Tibial nerve (tissue), 4 donors: ENCODE measurements around the gene C18orf54. TPM values are rescaled to one million over a fixed set of nuclear protein-coding genes. Genes with fewer than 3 reads are reported as not detected.
"Not testable (repeated sequence)": the region's sequence is repeated elsewhere in the genome, so short reads cannot be mapped to it uniquely, and the experiment has no call there.

Experiments
- DNase-seq, 2 donors: peaks; one replicate each; pipeline ENCODE4 v3.0.0-alpha.2; 2019; ENCODE audit warnings: low spot score in 2 of 2
- H3K27ac ChIP-seq, 4 donors: fragments of 200-600 bp; sonication (generic) in 3 of 4; one replicate each; pipeline ENCODE4 v1.5.1; 2017 to 2019; ENCODE audit warnings: mild to moderate bottlenecking in 1 of 4
- H3K27me3 ChIP-seq, 2 donors: fragments of 200-600 bp; sonication (generic) in 1 of 2; one replicate each; pipeline versions ENCODE4 v1.5.1 to v1.6.0; 2017 to 2019
- H3K36me3 ChIP-seq, 3 donors: fragments of 200-600 bp; sonication (generic); one replicate each; pipeline ENCODE4 v1.5.1; 2018 to 2019
- H3K4me1 ChIP-seq, 4 donors: fragments of 200-600 bp; sonication (generic) in 3 of 4; one replicate each; pipeline ENCODE4 v1.5.1; 2017 to 2019
- H3K4me3 ChIP-seq, 4 donors: fragments of 200-600 bp; sonication (generic) in 3 of 4; one replicate each; pipeline ENCODE4 v1.5.1; 2017 to 2019; ENCODE audit warnings: mild to moderate bottlenecking in 1 of 4, moderate library complexity in 1 of 4
- H3K9me3 ChIP-seq, 4 donors: fragments of 200-600 bp; sonication (generic) in 3 of 4; one replicate each; pipeline ENCODE4 v1.5.1; 2017 to 2019
- EP300 ChIP-seq, 2 donors: sonication (generic); formaldehyde crosslinking; IDR thresholded peaks; one replicate each; pipeline ENCODE4 v1.6.1; 2017; ENCODE audit warnings: antibody characterized with exemption in 2 of 2, mild to moderate bottlenecking in 1 of 2
- POLR2A ChIP-seq, 2 donors: fragments of 450-650 bp; IDR thresholded peaks; one replicate each; pipeline ENCODE4 v1.6.1; 2017; ENCODE audit warnings: antibody characterized with exemption in 2 of 2, mild to moderate bottlenecking in 2 of 2, moderate library complexity in 2 of 2
- WGBS, 2 donors: methylation state at CpG; one replicate each; pipeline ENCODE4 v1.1.5; 2018; 5-methylcytosine and 5-hydroxymethylcytosine counted together
- total RNA-seq, 4 donors: library from RNA; depleted of rRNA; stranded (reverse); fragments of >200 nt; gene quantifications; one replicate each; pipeline ENCODE4 v1.1.0, GENCODE V29; 2016
- TF ChIP-seq, protein P1 (sequence below), 5 experiments: fragments of 200-600 bp in 3 of 5; fragments of 450-650 bp in 2 of 5; sonication (generic) in 3 of 5; IDR thresholded peaks; one replicate each; pipeline ENCODE4 v1.5.1; 2016 to 2019; ENCODE audit warnings: antibody characterized with exemption in 5 of 5, mild to moderate bottlenecking in 3 of 5, moderate library complexity in 2 of 5

C18orf54 gene
- total RNA-seq, 4 donors from 2014 or later = 2.7 to 5.7 (median 3.2) TPM

DNA sequence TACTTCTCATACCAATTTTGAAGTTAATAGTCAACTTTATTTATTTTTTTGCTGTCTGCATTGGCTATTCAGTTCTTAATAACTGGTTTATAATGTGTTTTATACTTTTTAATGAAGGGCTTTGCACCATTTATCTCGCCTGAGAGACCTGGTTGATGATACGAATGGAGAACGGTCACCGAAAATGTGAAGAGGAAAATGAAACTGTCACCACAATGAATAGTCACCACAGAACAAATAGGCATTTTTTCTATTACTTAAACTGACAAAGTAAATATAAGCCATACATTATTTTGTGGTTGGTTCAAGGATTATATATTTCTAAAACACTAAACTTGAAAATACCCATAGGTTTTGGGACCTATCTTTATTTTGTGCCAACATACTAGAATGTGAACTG, 20.4 kb downstream of the C18orf54 start:
- H3K4me3 ChIP-seq = no peak overlapping the region
- no peaks in the 10 kb centered on the region for H3K27me3 ChIP-seq
- WGBS, 2 donors = 95% methylated on average over 4 of the region's 4 CpGs
- H3K9me3 ChIP-seq = no peaks in the 10 kb centered on the region
- H3K27ac ChIP-seq = no peak overlapping the region
- H3K36me3 ChIP-seq = peaks cover 0 to 9% (median 0%) of the 10 kb centered on the region in 3 donors
- no peak for DNase-seq
- TF ChIP-seq EP300 (IDR thresholded peaks at IDR 0.05) = no peak
- TF ChIP-seq, protein P1, sequence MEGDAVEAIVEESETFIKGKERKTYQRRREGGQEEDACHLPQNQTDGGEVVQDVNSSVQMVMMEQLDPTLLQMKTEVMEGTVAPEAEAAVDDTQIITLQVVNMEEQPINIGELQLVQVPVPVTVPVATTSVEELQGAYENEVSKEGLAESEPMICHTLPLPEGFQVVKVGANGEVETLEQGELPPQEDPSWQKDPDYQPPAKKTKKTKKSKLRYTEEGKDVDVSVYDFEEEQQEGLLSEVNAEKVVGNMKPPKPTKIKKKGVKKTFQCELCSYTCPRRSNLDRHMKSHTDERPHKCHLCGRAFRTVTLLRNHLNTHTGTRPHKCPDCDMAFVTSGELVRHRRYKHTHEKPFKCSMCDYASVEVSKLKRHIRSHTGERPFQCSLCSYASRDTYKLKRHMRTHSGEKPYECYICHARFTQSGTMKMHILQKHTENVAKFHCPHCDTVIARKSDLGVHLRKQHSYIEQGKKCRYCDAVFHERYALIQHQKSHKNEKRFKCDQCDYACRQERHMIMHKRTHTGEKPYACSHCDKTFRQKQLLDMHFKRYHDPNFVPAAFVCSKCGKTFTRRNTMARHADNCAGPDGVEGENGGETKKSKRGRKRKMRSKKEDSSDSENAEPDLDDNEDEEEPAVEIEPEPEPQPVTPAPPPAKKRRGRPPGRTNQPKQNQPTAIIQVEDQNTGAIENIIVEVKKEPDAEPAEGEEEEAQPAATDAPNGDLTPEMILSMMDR (IDR thresholded peaks at IDR 0.05) = no peak
- TF ChIP-seq POLR2A (IDR thresholded peaks at IDR 0.05) = no peak
- no peaks in the 10 kb centered on the region for H3K4me1 ChIP-seq

DNA sequence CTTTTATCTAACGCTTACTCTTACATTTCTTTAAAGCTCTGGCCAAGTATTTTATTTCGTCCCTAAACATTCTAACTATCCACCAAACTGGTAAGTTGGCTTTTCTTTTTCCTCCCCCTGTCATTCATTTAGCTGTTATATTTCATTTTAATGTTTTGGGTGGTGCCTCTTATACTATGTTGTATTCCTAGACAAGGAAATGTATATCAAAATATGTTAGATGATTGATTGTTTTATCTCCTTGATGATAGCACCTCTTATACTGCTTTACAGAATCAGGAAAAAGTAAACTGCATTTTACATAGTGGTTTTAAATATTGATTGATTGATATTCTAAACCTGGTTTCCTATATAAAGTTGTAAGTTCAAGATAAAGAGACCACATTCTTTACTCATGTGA, 23.9 kb downstream of the C18orf54 start:
- 76 to 93% methylated on average over 2 of the region's 2 CpGs for WGBS, 2 donors
- no peaks in the 10 kb centered on the region for H3K4me1 ChIP-seq
- no peak overlapping the region for H3K4me3 ChIP-seq
- DNase-seq = no peak
- no peaks in the 10 kb centered on the region for H3K27me3 ChIP-seq
- peaks cover 0 to 4% (median 0%) of the 10 kb centered on the region in 3 donors for H3K36me3 ChIP-seq
- TF ChIP-seq, protein P1 (IDR thresholded peaks at IDR 0.05) = no peak
- TF ChIP-seq EP300 (IDR thresholded peaks at IDR 0.05) (no peak), POLR2A (IDR thresholded peaks at IDR 0.05) (no peak)
- no peak overlapping the region for H3K27ac ChIP-seq
- no peaks in the 10 kb centered on the region for H3K9me3 ChIP-seq

DNA sequence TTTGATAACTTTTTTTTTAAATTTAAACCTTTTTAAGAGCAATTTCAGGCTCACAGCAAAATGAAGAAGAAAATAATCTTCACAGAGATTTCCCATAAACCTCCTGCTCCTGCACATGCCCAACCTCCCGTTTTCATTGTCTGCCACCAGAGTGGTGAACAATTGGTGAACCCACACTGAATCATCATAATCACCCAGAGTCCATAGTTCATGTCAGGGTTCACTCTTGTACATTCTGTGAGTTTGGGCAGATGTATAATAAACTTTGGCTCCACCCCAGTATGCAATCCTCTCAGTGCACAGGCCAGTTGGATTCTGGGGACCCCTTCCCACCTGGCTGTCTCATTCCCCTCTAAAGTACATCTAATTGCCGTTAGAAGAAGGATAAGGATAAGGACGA, 24.4 kb downstream of the C18orf54 start:
- H3K36me3 ChIP-seq = peaks cover 0 to 4% (median 0%) of the 10 kb centered on the region in 3 donors
- H3K4me3 ChIP-seq = no peak overlapping the region
- 76 to 84% methylated on average over 3 of the region's 3 CpGs for WGBS, 2 donors
- DNase-seq = no peak
- no peaks in the 10 kb centered on the region for H3K27me3 ChIP-seq
- TF ChIP-seq, protein P1 (IDR thresholded peaks at IDR 0.05) = no peak
- TF ChIP-seq EP300 (IDR thresholded peaks at IDR 0.05) = no peak
- no peak for TF ChIP-seq POLR2A (IDR thresholded peaks at IDR 0.05)
- no peak overlapping the region for H3K27ac ChIP-seq
- no peaks in the 10 kb centered on the region for H3K9me3 ChIP-seq
- H3K4me1 ChIP-seq = no peaks in the 10 kb centered on the region

DNA sequence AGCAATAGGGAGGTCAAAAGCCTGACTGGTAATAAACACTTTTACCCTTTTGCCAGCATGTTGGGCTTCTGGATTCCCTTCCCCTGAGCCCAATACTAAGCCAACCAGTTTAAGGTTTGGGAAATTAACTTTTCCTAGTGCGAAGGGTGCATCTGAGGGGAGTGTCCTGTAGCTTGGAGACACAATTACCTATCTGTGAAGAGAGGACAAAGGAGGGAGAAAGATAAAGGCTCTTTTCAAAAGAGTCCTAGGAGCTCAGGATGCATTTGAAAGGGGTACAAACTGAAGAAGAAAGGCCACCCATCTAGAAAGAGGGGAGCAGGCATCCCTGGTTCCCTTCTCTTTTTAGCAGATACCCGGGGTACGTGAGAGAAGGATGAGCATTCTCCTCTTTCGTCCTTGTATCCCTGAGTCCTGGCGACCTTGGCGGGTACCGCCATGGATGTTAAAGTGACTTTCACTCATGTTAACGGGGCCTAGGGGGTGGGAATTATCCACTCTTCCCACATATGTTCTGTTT, 25.1 kb downstream of the C18orf54 start:
- Histone ChIP-seq H3K27me3 (no peaks in the 10 kb centered on the region), H3K36me3 (peaks cover 0 to 4% (median 0%) of the 10 kb centered on the region in 3 donors), H3K4me1 (no peaks in the 10 kb centered on the region), H3K27ac (no peak overlapping the region), H3K4me3 (no peak overlapping the region), H3K9me3 (no peaks in the 10 kb centered on the region)
- 80 to 86% methylated on average over 8 of the region's 8 CpGs for WGBS, 2 donors
- TF ChIP-seq EP300 (IDR thresholded peaks at IDR 0.05) = no peak
- TF ChIP-seq POLR2A (IDR thresholded peaks at IDR 0.05) = no peak
- TF ChIP-seq, protein P1 (IDR thresholded peaks at IDR 0.05) = no peak
- no peak for DNase-seq

DNA sequence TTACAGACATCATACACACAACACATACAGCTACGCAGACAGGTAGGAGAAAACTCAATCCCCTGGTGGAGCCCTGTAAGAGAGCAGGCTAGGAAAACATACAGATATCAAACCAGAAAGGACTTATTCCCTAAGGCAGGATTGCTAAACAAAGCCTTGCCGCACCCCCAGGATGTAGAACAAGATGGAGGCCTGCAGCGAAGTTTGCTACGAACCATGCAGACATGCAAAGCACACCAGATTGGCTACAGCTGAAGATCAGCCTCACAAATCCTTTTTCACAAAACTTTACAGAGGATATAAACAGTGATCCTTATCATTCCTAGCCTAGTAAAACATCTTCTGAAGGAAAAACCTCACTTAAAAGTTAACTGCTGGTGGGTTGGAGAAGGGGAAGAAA, 28.3 kb downstream of the C18orf54 start:
- H3K9me3 ChIP-seq = no peaks in the 10 kb centered on the region
- WGBS, 2 donors = 57 to 72% methylated on average over 4 of the region's 4 CpGs
- TF ChIP-seq POLR2A (IDR thresholded peaks at IDR 0.05) (no peak), EP300 (IDR thresholded peaks at IDR 0.05) (no peak)
- TF ChIP-seq, protein P1 (IDR thresholded peaks at IDR 0.05) = no peak
- H3K4me3 ChIP-seq = no peak overlapping the region
- no peak overlapping the region for H3K27ac ChIP-seq
- DNase-seq = no peak
- no peaks in the 10 kb centered on the region for H3K36me3 ChIP-seq
- H3K27me3 ChIP-seq = no peaks in the 10 kb centered on the region
- H3K4me1 ChIP-seq = no peaks in the 10 kb centered on the region

DNA sequence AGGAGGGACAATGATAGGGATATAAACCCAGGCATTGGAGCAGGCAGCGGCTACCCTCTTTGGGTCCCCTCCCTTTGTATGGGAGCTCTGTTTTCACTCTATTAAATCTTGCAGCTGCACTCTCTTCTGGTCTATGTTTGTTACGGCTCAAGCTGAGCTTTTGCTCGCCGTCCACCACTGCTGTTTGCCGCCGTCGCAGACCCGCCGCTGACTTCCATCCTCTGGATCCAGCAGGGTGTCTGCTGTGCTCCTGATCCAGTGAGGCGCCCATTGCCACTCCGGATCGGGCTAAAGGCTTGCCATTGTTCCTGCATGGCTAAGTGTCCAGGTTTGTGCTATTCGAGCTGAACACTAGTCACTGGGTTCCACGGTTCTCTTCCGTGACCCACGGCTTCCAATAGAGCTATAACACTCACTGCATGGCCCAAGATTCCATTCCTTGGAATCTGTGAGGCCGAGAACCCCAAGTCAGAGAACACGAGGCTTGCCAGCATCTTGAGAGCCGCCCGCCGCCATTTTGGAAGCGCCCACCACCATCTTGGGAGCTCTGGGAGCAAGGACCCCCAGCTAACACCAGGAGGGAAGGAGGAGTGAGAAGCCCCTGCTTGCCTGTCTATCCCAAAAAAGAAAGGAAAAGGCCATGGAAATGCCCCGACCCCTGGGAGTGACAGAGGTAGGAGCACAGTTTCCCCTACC, 29.2 kb downstream of the C18orf54 start:
- H3K36me3 ChIP-seq, H3K27ac ChIP-seq, H3K27me3 ChIP-seq, H3K4me3 ChIP-seq, DNase-seq, H3K9me3 ChIP-seq, H3K4me1 ChIP-seq: not testable (repeated sequence)
- 86 to 92% methylated on average over 23 of the region's 23 CpGs for WGBS, 2 donors
